Measurements from ENCODE around the gene PROC. TPM values are rescaled to one million over a fixed set of nuclear protein-coding genes. Genes with fewer than 3 reads are reported as not detected.

Gene PROC
- total RNA-seq, 2 experiments from 2014 or later: 0.41 to 0.59 TPM

DNA sequence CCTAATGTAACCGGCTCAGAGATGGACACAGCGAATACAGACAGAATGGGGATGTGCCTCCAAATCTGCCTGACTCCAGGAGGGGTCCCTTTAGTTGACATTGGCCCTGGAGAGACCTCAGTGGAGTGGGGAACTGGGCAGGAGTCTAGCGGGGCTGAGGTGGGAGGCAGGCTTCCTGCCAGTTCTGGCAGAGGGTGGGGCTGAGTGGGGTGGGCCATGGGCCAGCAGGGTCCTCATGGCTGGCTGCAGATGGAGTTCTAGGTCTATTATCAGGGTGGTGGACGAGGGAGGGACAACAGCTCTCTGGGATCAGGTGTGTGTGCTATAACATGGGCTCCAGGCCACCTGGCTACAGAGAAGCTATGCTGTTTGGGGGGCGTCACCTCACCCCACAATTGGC is 21.1 kb downstream of the PROC start:
- no peaks in the 10 kb centered on the region for H3K36me3 ChIP-seq (ENCODE audit: insufficient read depth, low read length)
- H3K79me2 ChIP-seq (ENCODE audit: insufficient read depth, low read depth, low read length): no peaks in the 10 kb centered on the region
- H3K9me2 ChIP-seq (ENCODE audit: insufficient read depth, low read length): no peaks in the 10 kb centered on the region
- H2AFZ ChIP-seq (ENCODE audit: low read length): no peak overlapping the region
- H3K9me3 ChIP-seq (ENCODE audit: low read length): no peaks in the 10 kb centered on the region
- POLR2A ChIA-PET: no interaction called here
- H3K27ac ChIP-seq (ENCODE audit: low read depth, low read length, poor library complexity, severe bottlenecking): no peak overlapping the region
- TF ChIP-seq EZH2phosphoT487 (IDR thresholded peaks at IDR 0.05; ENCODE audit: borderline replicate concordance, low read depth, low read length) (no peak), CTCF (conservative IDR thresholded peaks at IDR 0.05; ENCODE audit: low read length) (no peak)
- CTCF ChIA-PET (ENCODE audit: unreplicated experiment): no interaction called here
- intact Hi-C loops (cut with micrococcal nuclease; ENCODE audit: unreplicated experiment): no loop called here
- H3K4me2 ChIP-seq (ENCODE audit: low read length): no peak overlapping the region
- H4K20me1 ChIP-seq (ENCODE audit: insufficient read depth, low read length): no peaks in the 10 kb centered on the region
- no peak overlapping the region for H3K4me3 ChIP-seq (ENCODE audit: low read depth, low read length, poor library complexity, severe bottlenecking)
- H3K4me1 ChIP-seq (ENCODE audit: insufficient read depth, low read length, poor library complexity, severe bottlenecking): no peaks in the 10 kb centered on the region
- BruUV-seq (replicated peaks): no TSS peak
- no peak for DNase-seq (ENCODE audit: low spot score)

DNA sequence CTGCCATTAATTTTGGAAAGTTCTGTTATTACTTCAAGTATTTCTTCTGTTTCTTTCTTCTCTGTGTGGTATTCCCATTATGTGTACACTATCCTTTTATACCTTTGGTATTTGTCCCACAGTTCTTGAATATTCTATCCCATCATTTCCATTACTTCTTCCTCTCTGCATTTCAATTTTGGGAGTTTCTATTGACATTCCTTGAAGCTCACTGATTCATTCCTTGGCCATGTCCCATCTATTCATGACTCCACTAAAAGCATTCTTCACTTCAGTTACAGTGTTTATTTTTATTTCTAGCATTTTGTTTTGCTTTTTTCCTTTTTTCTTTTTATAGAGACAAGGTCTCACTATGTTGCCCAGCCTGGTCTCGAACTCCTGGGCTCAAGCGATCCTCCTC is 30.3 kb downstream of the PROC start:
- Histone ChIP-seq H4K20me1 (ENCODE audit: insufficient read depth, low read length) (no peaks in the 10 kb centered on the region), H3K79me2 (ENCODE audit: insufficient read depth, low read depth, low read length) (no peaks in the 10 kb centered on the region), H3K4me3 (ENCODE audit: low read depth, low read length, poor library complexity, severe bottlenecking) (no peak overlapping the region), H3K4me2 (ENCODE audit: low read length) (no peak overlapping the region), H3K36me3 (ENCODE audit: insufficient read depth, low read length) (no peaks in the 10 kb centered on the region), H3K4me1 (ENCODE audit: insufficient read depth, low read length, poor library complexity, severe bottlenecking) (no peaks in the 10 kb centered on the region), H2AFZ (ENCODE audit: low read length) (no peak overlapping the region), H3K9me3 (ENCODE audit: low read length) (peaks cover 7% of the 10 kb centered on the region; the same call in 1 of the 2 replicates), H3K27ac (ENCODE audit: low read depth, low read length, poor library complexity, severe bottlenecking) (no peak overlapping the region), H3K9me2 (ENCODE audit: insufficient read depth, low read length) (no peaks in the 10 kb centered on the region)
- CTCF ChIA-PET (ENCODE audit: unreplicated experiment): no interaction called here
- no TSS peak for BruUV-seq (replicated peaks)
- TF ChIP-seq EZH2phosphoT487 (IDR thresholded peaks at IDR 0.05; ENCODE audit: borderline replicate concordance, low read depth, low read length) (no peak), CTCF (conservative IDR thresholded peaks at IDR 0.05; ENCODE audit: low read length) (no peak)
- no peak for DNase-seq (ENCODE audit: low spot score)
- POLR2A ChIA-PET: interaction anchor here (0.6 kb wide), 1 partner anchor 111 kb away, joined by 3 read pairs; no protein-coding TSS in a partner anchor
- intact Hi-C loops (cut with micrococcal nuclease; ENCODE audit: unreplicated experiment): no loop called here

GRCh38 chr2:127449414-127449813 is 31.2 kb downstream of the PROC start:
- no TSS peak for BruUV-seq (replicated peaks)
- ChIA-PET CTCF (ENCODE audit: unreplicated experiment) (no interaction called here), POLR2A (interaction anchor here (0.6 to 1.0 kb wide), 2 partner anchors 105 to 112 kb away, joined by 3 read pairs; no protein-coding TSS in a partner anchor)
- intact Hi-C loops (cut with micrococcal nuclease; ENCODE audit: unreplicated experiment): no loop called here
- Histone ChIP-seq H3K27ac (ENCODE audit: low read depth, low read length, poor library complexity, severe bottlenecking) (no peak overlapping the region), H3K9me2 (ENCODE audit: insufficient read depth, low read length) (no peaks in the 10 kb centered on the region), H3K4me1 (ENCODE audit: insufficient read depth, low read length, poor library complexity, severe bottlenecking) (no peaks in the 10 kb centered on the region), H3K9me3 (ENCODE audit: low read length) (peaks cover 7% of the 10 kb centered on the region; the same call in 1 of the 2 replicates), H4K20me1 (ENCODE audit: insufficient read depth, low read length) (no peaks in the 10 kb centered on the region), H3K4me2 (ENCODE audit: low read length) (no peak overlapping the region), H2AFZ (ENCODE audit: low read length) (no peak overlapping the region), H3K36me3 (ENCODE audit: insufficient read depth, low read length) (no peaks in the 10 kb centered on the region), H3K4me3 (ENCODE audit: low read depth, low read length, poor library complexity, severe bottlenecking) (no peak overlapping the region), H3K79me2 (ENCODE audit: insufficient read depth, low read depth, low read length) (no peaks in the 10 kb centered on the region)
- DNase-seq (ENCODE audit: low spot score): no peak
- TF ChIP-seq EZH2phosphoT487 (IDR thresholded peaks at IDR 0.05; ENCODE audit: borderline replicate concordance, low read depth, low read length) (no peak), CTCF (conservative IDR thresholded peaks at IDR 0.05; ENCODE audit: low read length) (no peak)
